Measurements from ENCODE around the gene ASCL5. TPM values are rescaled to one million over a fixed set of nuclear protein-coding genes. Genes with fewer than 3 reads are reported as not detected.

Gene ASCL5, protein sequence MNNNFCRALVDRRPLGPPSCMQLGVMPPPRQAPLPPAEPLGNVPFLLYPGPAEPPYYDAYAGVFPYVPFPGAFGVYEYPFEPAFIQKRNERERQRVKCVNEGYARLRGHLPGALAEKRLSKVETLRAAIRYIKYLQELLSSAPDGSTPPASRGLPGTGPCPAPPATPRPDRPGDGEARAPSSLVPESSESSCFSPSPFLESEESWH
- total RNA-seq = 1 to 10 TPM; 1.2 to 1.8 TPM
- not detected for polyA plus RNA-seq (2013, experiment 1 of 2)
- polyA plus RNA-seq (2013, experiment 2 of 2) = not detected
- long read RNA-seq, experiment 1, partial matches to known transcripts = 0 of 1 reads
- long read RNA-seq, experiment 1, other reads (novel, unspliced or antisense) = 0 of 1 reads
- long read RNA-seq, experiment 2 = 0 reads
- long read RNA-seq, experiment 3, partial matches to known transcripts = 0 of 1 reads
- long read RNA-seq, experiment 3, other reads (novel, unspliced or antisense) = 1 of 1 reads
- long read RNA-seq, experiment 4, partial matches to known transcripts = 0 of 1 reads
- long read RNA-seq, experiment 4, other reads (novel, unspliced or antisense) = 1 of 1 reads

- Mint-ChIP-seq H3K4me3 (peak within 1 kb of the TSS; percentile 42), H3K9me3 (peaks cover 4% of the 10 kb centered on the region), H3K27ac (peak within 1 kb of the TSS; percentile 69), H3K4me1 (peaks cover 10% of the 10 kb centered on the region), H3K36me3 (ENCODE audit: low read depth) (no peaks in the 10 kb centered on the region), H3K27me3 (ENCODE audit: insufficient read depth) (peaks cover 8% of the 10 kb centered on the region)
- Histone ChIP-seq H3K4me3 (ENCODE audit: low read length) (no peak within 1 kb of the TSS), H3K27me3 (ENCODE audit: control insufficient read depth, insufficient read depth, low read length, poor library complexity, severe bottlenecking) (no peaks in the 10 kb centered on the region), H3K9me3 (ENCODE audit: control insufficient read depth, low read length) (no peaks in the 10 kb centered on the region), H3K27ac (ENCODE audit: low read depth, low read length) (no peak within 1 kb of the TSS), H3K9ac (ENCODE audit: extremely low read depth, low read length, poor library complexity, severe bottlenecking) (no peak within 1 kb of the TSS), H3K36me3 (ENCODE audit: control insufficient read depth, insufficient read depth, low read length) (no peaks in the 10 kb centered on the region), H3K4me1 (ENCODE audit: control insufficient read depth, insufficient read depth, low read length) (no peaks in the 10 kb centered on the region)
- DNase-seq = peak; percentile 94
- WGBS, 2 experiments (ENCODE audit: insufficient coverage in 1 of 2, insufficient read length in 1 of 2) = 82 to 90% methylated on average over 14 to 24 of the region's 24 CpGs
- TF ChIP-seq, protein P1, sequence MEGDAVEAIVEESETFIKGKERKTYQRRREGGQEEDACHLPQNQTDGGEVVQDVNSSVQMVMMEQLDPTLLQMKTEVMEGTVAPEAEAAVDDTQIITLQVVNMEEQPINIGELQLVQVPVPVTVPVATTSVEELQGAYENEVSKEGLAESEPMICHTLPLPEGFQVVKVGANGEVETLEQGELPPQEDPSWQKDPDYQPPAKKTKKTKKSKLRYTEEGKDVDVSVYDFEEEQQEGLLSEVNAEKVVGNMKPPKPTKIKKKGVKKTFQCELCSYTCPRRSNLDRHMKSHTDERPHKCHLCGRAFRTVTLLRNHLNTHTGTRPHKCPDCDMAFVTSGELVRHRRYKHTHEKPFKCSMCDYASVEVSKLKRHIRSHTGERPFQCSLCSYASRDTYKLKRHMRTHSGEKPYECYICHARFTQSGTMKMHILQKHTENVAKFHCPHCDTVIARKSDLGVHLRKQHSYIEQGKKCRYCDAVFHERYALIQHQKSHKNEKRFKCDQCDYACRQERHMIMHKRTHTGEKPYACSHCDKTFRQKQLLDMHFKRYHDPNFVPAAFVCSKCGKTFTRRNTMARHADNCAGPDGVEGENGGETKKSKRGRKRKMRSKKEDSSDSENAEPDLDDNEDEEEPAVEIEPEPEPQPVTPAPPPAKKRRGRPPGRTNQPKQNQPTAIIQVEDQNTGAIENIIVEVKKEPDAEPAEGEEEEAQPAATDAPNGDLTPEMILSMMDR (conservative IDR thresholded peaks at IDR 0.05) = peak; percentile 17
Measured at GRCh38 chr1:201126832-201127754, at the start of gene ASCL5. Gene ASCL5 (minus strand): TSS chr1:201127184. CDS start chr1:201115372, 11,812 bp downstream.

DNA sequence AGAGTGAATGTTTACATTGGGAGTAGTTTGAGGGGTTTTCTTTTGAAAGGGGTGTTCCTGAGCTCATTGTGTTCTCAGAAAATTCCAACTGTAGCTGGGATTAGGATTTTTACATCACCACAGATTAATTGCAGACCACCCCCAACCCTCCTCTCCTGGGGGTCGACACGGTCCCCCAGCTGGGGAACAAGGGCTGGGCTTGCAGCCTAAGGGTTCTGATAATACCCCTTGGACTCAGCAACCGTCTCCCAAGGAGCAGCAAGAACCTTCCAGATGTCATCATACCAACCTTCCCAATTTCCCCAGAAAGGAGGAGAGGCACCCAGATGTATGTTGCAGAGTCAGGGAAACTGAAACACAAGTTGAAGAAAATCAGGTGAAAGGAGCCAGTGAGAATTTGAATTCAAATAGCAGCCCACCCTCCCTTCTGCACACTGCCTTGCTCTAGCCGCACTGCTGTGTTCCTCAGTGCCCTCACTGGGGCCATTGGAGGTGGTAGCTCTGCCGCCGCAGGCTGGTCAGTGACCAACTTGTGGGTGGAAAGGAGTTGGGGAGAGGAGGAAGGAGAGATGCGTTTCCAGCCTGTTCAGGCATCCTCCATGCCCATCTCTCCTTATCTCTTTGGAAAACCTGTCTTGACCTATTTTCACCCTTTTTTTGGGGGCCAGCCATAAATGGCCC is 49.0 kb upstream of the ASCL5 start:
- H3K36me3 Mint-ChIP-seq (ENCODE audit: low read depth) = no peaks in the 10 kb centered on the region
- Histone ChIP-seq H3K4me3 (ENCODE audit: low read length) (no peak overlapping the region), H3K9ac (ENCODE audit: extremely low read depth, low read length, poor library complexity, severe bottlenecking) (no peak overlapping the region), H3K4me1 (ENCODE audit: control insufficient read depth, insufficient read depth, low read length) (peaks cover 16% of the 10 kb centered on the region), H3K27me3 (ENCODE audit: control insufficient read depth, insufficient read depth, low read length, poor library complexity, severe bottlenecking) (peaks cover 3% of the 10 kb centered on the region), H3K9me3 (ENCODE audit: control insufficient read depth, low read length) (peaks cover 8% of the 10 kb centered on the region), H3K27ac (ENCODE audit: low read depth, low read length) (no peak overlapping the region), H3K36me3 (ENCODE audit: control insufficient read depth, insufficient read depth, low read length) (no peaks in the 10 kb centered on the region)
- peaks cover 11% of the 10 kb centered on the region for H3K9me3 Mint-ChIP-seq
- H3K4me1 Mint-ChIP-seq = peaks cover 41% of the 10 kb centered on the region
- H3K27ac Mint-ChIP-seq = no peak overlapping the region
- H3K27me3 Mint-ChIP-seq (ENCODE audit: insufficient read depth) = peaks cover 11% of the 10 kb centered on the region
- DNase-seq = no peak
- no peak overlapping the region for H3K4me3 Mint-ChIP-seq
- TF ChIP-seq, protein P1 (conservative IDR thresholded peaks at IDR 0.05) = no peak
- WGBS, 2 experiments (ENCODE audit: insufficient coverage in 1 of 2, insufficient read length in 1 of 2) = 76 to 91% methylated on average over 4 to 7 of the region's 7 CpGs

- H3K4me3 Mint-ChIP-seq = no peak overlapping the region
- H3K27ac ChIP-seq (ENCODE audit: low read depth, low read length) = no peak overlapping the region
- H3K36me3 ChIP-seq (ENCODE audit: control insufficient read depth, insufficient read depth, low read length) = no peaks in the 10 kb centered on the region
- peaks cover under 1% of the 10 kb centered on the region for H3K9me3 ChIP-seq (ENCODE audit: control insufficient read depth, low read length)
- no peak overlapping the region for H3K4me3 ChIP-seq (ENCODE audit: low read length)
- 83 to 91% methylated on average over 1 of the region's 1 CpG for WGBS, 2 experiments (ENCODE audit: insufficient coverage in 1 of 2, insufficient read length in 1 of 2)
- no peaks in the 10 kb centered on the region for H3K27me3 Mint-ChIP-seq (ENCODE audit: insufficient read depth)
- peaks cover 4% of the 10 kb centered on the region for H3K9me3 Mint-ChIP-seq
- H3K27me3 ChIP-seq (ENCODE audit: control insufficient read depth, insufficient read depth, low read length, poor library complexity, severe bottlenecking) = no peaks in the 10 kb centered on the region
- H3K27ac Mint-ChIP-seq = no peak overlapping the region
- H3K4me1 Mint-ChIP-seq = peaks cover 54% of the 10 kb centered on the region
- no peak for DNase-seq
- no peaks in the 10 kb centered on the region for H3K36me3 Mint-ChIP-seq (ENCODE audit: low read depth)
- TF ChIP-seq, protein P1 (conservative IDR thresholded peaks at IDR 0.05) = no peak
- no peak overlapping the region for H3K9ac ChIP-seq (ENCODE audit: extremely low read depth, low read length, poor library complexity, severe bottlenecking)
- H3K4me1 ChIP-seq (ENCODE audit: control insufficient read depth, insufficient read depth, low read length) = peaks cover 16% of the 10 kb centered on the region
Measured at GRCh38 chr1:201173736-201174135, 46.8 kb upstream of the ASCL5 start.
